Gastrocnemius medialis (tissue), 4 donors: Measurements from ENCODE around the gene PSTPIP1.

Experiments used
- CTCF ChIP-seq, 5 experiments: fragments of 450-650 bp in 3 of 5; fragments of 200-600 bp in 2 of 5; sonication (generic) in 2 of 5; IDR thresholded peaks in 4 of 5; conservative IDR thresholded peaks in 1 of 5; 1 replicate in 4 of 5; 2 replicates in 1 of 5; pipeline ENCODE4 v1.5.1; 2016 to 2019; ENCODE audit warnings: antibody characterized with exemption in 5 of 5, mild to moderate bottlenecking in 3 of 5, moderate library complexity in 3 of 5
- POLR2A ChIP-seq, 2 donors: fragments of 450-650 bp; IDR thresholded peaks; one replicate each; pipeline ENCODE4 v1.6.1; 2017; ENCODE audit warnings: antibody characterized with exemption in 2 of 2, mild to moderate bottlenecking in 2 of 2, moderate library complexity in 2 of 2

- TF ChIP-seq CTCF (IDR thresholded peaks at IDR 0.05 in 4 of 5, conservative IDR thresholded peaks at IDR 0.05 in 1 of 5): no peak
- no peak for TF ChIP-seq POLR2A (IDR thresholded peaks at IDR 0.05)
Measured at GRCh38 chr15:76979331-76979925, 15.5 kb upstream of the PSTPIP1 start.
